Ovary (tissue), 3 donors: ENCODE measurements around the gene MIX23.

Experiments used
- CTCF ChIP-seq, 3 donors: fragments of 450-650 bp in 2 of 3; fragments of 200-600 bp in 1 of 3; IDR thresholded peaks; one replicate each; pipeline versions ENCODE4 v1.5.1 to v1.8.0; 2016 to 2022; ENCODE audit warnings: antibody characterized with exemption in 3 of 3, mild to moderate bottlenecking in 1 of 3
- EP300 ChIP-seq: sonication (generic); formaldehyde crosslinking; IDR thresholded peaks from one replicate; pipeline ENCODE4 v1.6.1; 2017; ENCODE audit warnings: antibody characterized with exemption
- donor health status: DM: no; HTN: no; CAD: no.

DNA sequence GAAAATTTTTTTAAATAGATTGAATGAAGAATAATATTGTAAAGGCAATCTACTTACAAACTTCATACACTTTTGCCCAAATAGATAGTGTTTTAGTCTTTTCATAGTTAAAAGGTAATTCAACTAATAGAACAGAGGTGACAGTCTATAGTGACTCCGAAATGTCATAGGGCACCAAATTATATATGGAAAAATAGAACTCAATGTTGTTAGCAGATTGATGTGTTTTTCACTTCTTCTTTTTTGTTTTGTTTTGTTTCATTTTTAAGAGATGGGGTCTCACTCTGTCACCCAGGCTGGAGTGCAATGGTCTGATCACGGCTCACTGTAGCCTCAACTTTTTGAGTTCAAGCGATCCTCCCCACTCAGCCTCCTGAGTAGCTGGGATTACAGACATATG is 57.3 kb downstream of the MIX23 start:
- TF ChIP-seq CTCF (IDR thresholded peaks at IDR 0.05) (no peak), EP300 (no peak)
